Body of pancreas (tissue), 4 donors: ENCODE measurements around the gene AFG1L.

ENCODE experiments used
- POLR2A ChIP-seq, 3 donors: fragments of 450-650 bp; IDR thresholded peaks; one replicate each; pipeline ENCODE4 v1.6.1; 2016; ENCODE audit warnings: antibody characterized with exemption in 3 of 3, mild to moderate bottlenecking in 2 of 3
- TF ChIP-seq, protein P1 (sequence below), 7 experiments: fragments of 450-650 bp in 4 of 7; fragments of 200-600 bp in 3 of 7; sonication (generic) in 3 of 7; IDR thresholded peaks; one replicate each; pipeline ENCODE4 v1.5.1; 2016 to 2019; ENCODE audit warnings: antibody characterized with exemption in 7 of 7

DNA sequence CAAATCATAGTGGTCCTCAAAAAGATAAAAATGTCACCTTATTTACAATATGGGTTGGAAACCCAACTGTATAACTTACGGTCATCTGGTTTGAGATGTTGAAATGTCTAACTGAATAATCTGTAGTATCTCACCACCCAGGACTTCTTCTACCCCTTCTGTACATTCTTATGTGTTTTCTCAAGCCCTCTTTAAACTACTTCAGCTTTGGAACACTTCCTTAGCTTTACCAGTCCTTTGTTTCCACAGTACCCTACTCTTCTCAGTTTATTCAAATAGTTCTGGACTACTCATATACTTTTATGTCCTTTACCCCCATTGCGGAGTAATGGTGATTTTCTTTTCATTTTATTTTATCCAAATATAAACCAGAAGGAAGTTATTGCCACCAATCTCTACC, 137.3 kb downstream of the AFG1L start:
- TF ChIP-seq, protein P1, sequence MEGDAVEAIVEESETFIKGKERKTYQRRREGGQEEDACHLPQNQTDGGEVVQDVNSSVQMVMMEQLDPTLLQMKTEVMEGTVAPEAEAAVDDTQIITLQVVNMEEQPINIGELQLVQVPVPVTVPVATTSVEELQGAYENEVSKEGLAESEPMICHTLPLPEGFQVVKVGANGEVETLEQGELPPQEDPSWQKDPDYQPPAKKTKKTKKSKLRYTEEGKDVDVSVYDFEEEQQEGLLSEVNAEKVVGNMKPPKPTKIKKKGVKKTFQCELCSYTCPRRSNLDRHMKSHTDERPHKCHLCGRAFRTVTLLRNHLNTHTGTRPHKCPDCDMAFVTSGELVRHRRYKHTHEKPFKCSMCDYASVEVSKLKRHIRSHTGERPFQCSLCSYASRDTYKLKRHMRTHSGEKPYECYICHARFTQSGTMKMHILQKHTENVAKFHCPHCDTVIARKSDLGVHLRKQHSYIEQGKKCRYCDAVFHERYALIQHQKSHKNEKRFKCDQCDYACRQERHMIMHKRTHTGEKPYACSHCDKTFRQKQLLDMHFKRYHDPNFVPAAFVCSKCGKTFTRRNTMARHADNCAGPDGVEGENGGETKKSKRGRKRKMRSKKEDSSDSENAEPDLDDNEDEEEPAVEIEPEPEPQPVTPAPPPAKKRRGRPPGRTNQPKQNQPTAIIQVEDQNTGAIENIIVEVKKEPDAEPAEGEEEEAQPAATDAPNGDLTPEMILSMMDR (IDR thresholded peaks at IDR 0.05) = no peak
- TF ChIP-seq POLR2A (IDR thresholded peaks at IDR 0.05) = no peak
